Lower lobe of right lung (tissue), 2 donors: ENCODE data around the gene DLL4. TPM values are rescaled to one million over a fixed set of nuclear protein-coding genes. Genes with fewer than 3 reads are reported as not detected.

Experiments
- ATAC-seq, 2 donors: fragments of 200-7000 bp; cut with Tn5 transposase; one replicate each; pipeline ENCODE4 v1.9.1; 2020 to 2022; ENCODE audit warnings: mild to moderate bottlenecking in 2 of 2, moderate library complexity in 2 of 2
- DNase-seq: peaks from one replicate; pipeline ENCODE4 v3.0.0-alpha.2; 2020
- H3K27ac ChIP-seq: fragments of 200-600 bp; one replicate; pipeline ENCODE4 v1.8.0; 2022
- H3K27me3 ChIP-seq: fragments of 200-600 bp; one replicate; pipeline ENCODE4 v1.8.0; 2022; ENCODE audit warnings: low read depth
- H3K36me3 ChIP-seq: fragments of 200-600 bp; one replicate; pipeline ENCODE4 v1.8.0; 2022; ENCODE audit warnings: mild to moderate bottlenecking
- H3K4me1 ChIP-seq: fragments of 200-600 bp; one replicate; pipeline ENCODE4 v1.8.0; 2022
- H3K4me3 ChIP-seq: fragments of 200-600 bp; one replicate; pipeline ENCODE4 v1.8.0; 2022; ENCODE audit warnings: mild to moderate bottlenecking
- H3K9me3 ChIP-seq: fragments of 200-600 bp; one replicate; pipeline ENCODE4 v1.8.0; 2022
- CTCF ChIP-seq: fragments of 200-600 bp; IDR thresholded peaks from one replicate; pipeline ENCODE4 v1.8.0; 2022; ENCODE audit warnings: antibody characterized with exemption, mild to moderate bottlenecking
- intact Hi-C: fragments of 100-400 bp; cut with DNase I; formaldehyde crosslinking; loops from one replicate; pipeline ENCODE4 v1.11.0; 2022
- total RNA-seq: library from RNA; stranded (reverse); fragmentation: NEBNext Ultra II Directional; extraction: Animal tissue kit (Norgen Biotek cat#: 25700); gene quantifications from one replicate; pipeline ENCODE4 v1.2.1, GENCODE V29; 2021
- donor health status: DM: no; HTN: yes; CAD: no; lungs with severe emphysema.

Gene DLL4
- total RNA-seq, 1 donor from 2014 or later, result 21.3 TPM

GRCh38 chr15:40914486-40914885 lies 14.7 kb upstream of the DLL4 start:
- intact Hi-C loops, result no loop called here
- Histone ChIP-seq H3K27me3 (no peaks in the 10 kb centered on the region), H3K27ac (peak overlapping the region; percentile 46), H3K4me1 (peaks cover 47% of the 10 kb centered on the region), H3K4me3 (no peak overlapping the region), H3K36me3 (no peaks in the 10 kb centered on the region), H3K9me3 (no peaks in the 10 kb centered on the region)
- ATAC-seq (no peak), DNase-seq (no peak)
- no peak for TF ChIP-seq CTCF

- H3K9me3 ChIP-seq, result no peaks in the 10 kb centered on the region
- no peak for ATAC-seq
- H3K4me1 ChIP-seq, result peaks cover 45% of the 10 kb centered on the region
- H3K36me3 ChIP-seq, result no peaks in the 10 kb centered on the region
- TF ChIP-seq CTCF, result no peak
- intact Hi-C loops, result no loop called here
- no peak overlapping the region for H3K4me3 ChIP-seq
- H3K27ac ChIP-seq, result peak overlapping the region; percentile 46
- H3K27me3 ChIP-seq, result no peaks in the 10 kb centered on the region
- no peak for DNase-seq
Measured at GRCh38 chr15:40915116-40915661, 14.0 kb upstream of the DLL4 start.

GRCh38 chr15:40915679-40916078 lies 13.5 kb upstream of the DLL4 start:
- ATAC-seq (no peak), DNase-seq (no peak)
- Histone ChIP-seq H3K4me3 (no peak overlapping the region), H3K9me3 (no peaks in the 10 kb centered on the region), H3K36me3 (no peaks in the 10 kb centered on the region), H3K27ac (peak overlapping the region; percentile 46), H3K4me1 (peaks cover 40% of the 10 kb centered on the region), H3K27me3 (no peaks in the 10 kb centered on the region)
- intact Hi-C loops, result no loop called here
- TF ChIP-seq CTCF, result no peak

GRCh38 chr15:40917585-40917984 lies 11.6 kb upstream of the DLL4 start:
- H3K27ac ChIP-seq, result peak overlapping the region; percentile 79
- H3K4me1 ChIP-seq, result peaks cover 36% of the 10 kb centered on the region
- no peaks in the 10 kb centered on the region for H3K9me3 ChIP-seq
- peak overlapping the region; percentile 11 for H3K4me3 ChIP-seq
- DNase-seq, result no peak
- no peaks in the 10 kb centered on the region for H3K27me3 ChIP-seq
- intact Hi-C loops, result no loop called here
- H3K36me3 ChIP-seq, result no peaks in the 10 kb centered on the region
- TF ChIP-seq CTCF, result no peak
- no peak for ATAC-seq

- H3K4me3 ChIP-seq, result peak overlapping the region; percentile 11
- H3K4me1 ChIP-seq, result peaks cover 36% of the 10 kb centered on the region
- TF ChIP-seq CTCF, result no peak
- DNase-seq (no peak), ATAC-seq (peak; percentile 64 to 76)
- no peaks in the 10 kb centered on the region for H3K36me3 ChIP-seq
- intact Hi-C loops, result no loop called here
- H3K9me3 ChIP-seq, result no peaks in the 10 kb centered on the region
- H3K27me3 ChIP-seq, result no peaks in the 10 kb centered on the region
- peak overlapping the region; percentile 79 for H3K27ac ChIP-seq
Measured at GRCh38 chr15:40918146-40918798, 10.9 kb upstream of the DLL4 start.
